ENCODE measurements around the gene TRPV4. TPM values are rescaled to one million over a fixed set of nuclear protein-coding genes. Genes with fewer than 3 reads are reported as not detected.

The TRPV4 gene
- total and polyA plus RNA-seq, 9 donors: 0.13 to 3.3 (median 0.99) TPM

- H3K27me3 ChIP-seq (ENCODE audit: control insufficient read depth, insufficient read depth, low read length): no peaks in the 10 kb centered on the region
- no peaks in the 10 kb centered on the region for H3K9me3 ChIP-seq (replicated peaks; ENCODE audit: control insufficient read depth, low read depth, low read length)
- no peak for DNase-seq
- WGBS (ENCODE audit: insufficient coverage): 87% methylated on average over 7 of the region's 10 CpGs
- H3K36me3 ChIP-seq (ENCODE audit: control insufficient read depth, insufficient read depth, low read length): no peaks in the 10 kb centered on the region
- H3K27ac ChIP-seq (ENCODE audit: low read length): no peak overlapping the region
- H3K4me3 ChIP-seq (ENCODE audit: low read length): no peak overlapping the region
- H3K4me1 ChIP-seq (ENCODE audit: control insufficient read depth, insufficient read depth, low read length): no peaks in the 10 kb centered on the region
Observed at GRCh38 chr12:109810954-109811623, 22.1 kb downstream of the TRPV4 start.

- Histone ChIP-seq H3K4me3 (ENCODE audit: low read length) (no peak overlapping the region), H3K36me3 (ENCODE audit: control insufficient read depth, insufficient read depth, low read length) (no peaks in the 10 kb centered on the region), H3K9me3 (replicated peaks; ENCODE audit: control insufficient read depth, low read depth, low read length) (no peaks in the 10 kb centered on the region), H3K27ac (ENCODE audit: low read length) (no peak overlapping the region), H3K27me3 (ENCODE audit: control insufficient read depth, insufficient read depth, low read length) (no peaks in the 10 kb centered on the region), H3K4me1 (ENCODE audit: control insufficient read depth, insufficient read depth, low read length) (no peaks in the 10 kb centered on the region)
- 96% methylated on average over 3 of the region's 4 CpGs for WGBS (ENCODE audit: insufficient coverage)
- no peak for DNase-seq
Observed at GRCh38 chr12:109808876-109809646, 24.1 kb downstream of the TRPV4 start.

GRCh38 chr12:109807954-109808643 is 25.1 kb downstream of the TRPV4 start:
- Histone ChIP-seq H3K27ac (ENCODE audit: low read length) (no peak overlapping the region), H3K9me3 (replicated peaks; ENCODE audit: control insufficient read depth, low read depth, low read length) (no peaks in the 10 kb centered on the region), H3K4me1 (ENCODE audit: control insufficient read depth, insufficient read depth, low read length) (no peaks in the 10 kb centered on the region), H3K4me3 (ENCODE audit: low read length) (no peak overlapping the region), H3K27me3 (ENCODE audit: control insufficient read depth, insufficient read depth, low read length) (no peaks in the 10 kb centered on the region), H3K36me3 (ENCODE audit: control insufficient read depth, insufficient read depth, low read length) (no peaks in the 10 kb centered on the region)
- no peak for DNase-seq
- WGBS (ENCODE audit: insufficient coverage): 89% methylated on average over 7 of the region's 12 CpGs

- Histone ChIP-seq H3K4me1 (ENCODE audit: control insufficient read depth, insufficient read depth, low read length) (no peaks in the 10 kb centered on the region), H3K9me3 (replicated peaks; ENCODE audit: control insufficient read depth, low read depth, low read length) (no peaks in the 10 kb centered on the region), H3K27ac (ENCODE audit: low read length) (no peak overlapping the region), H3K4me3 (ENCODE audit: low read length) (no peak overlapping the region), H3K36me3 (ENCODE audit: control insufficient read depth, insufficient read depth, low read length) (no peaks in the 10 kb centered on the region), H3K27me3 (ENCODE audit: control insufficient read depth, insufficient read depth, low read length) (no peaks in the 10 kb centered on the region)
- DNase-seq: peak; percentile 60
- 42% methylated on average over 10 of the region's 12 CpGs for WGBS (ENCODE audit: insufficient coverage)
Observed at GRCh38 chr12:109804820-109805761, 28.1 kb downstream of the TRPV4 start.

GRCh38 chr12:109803678-109804077 is 29.5 kb downstream of the TRPV4 start:
- H3K27ac ChIP-seq (ENCODE audit: low read length): no peak overlapping the region
- no peak overlapping the region for H3K4me3 ChIP-seq (ENCODE audit: low read length)
- no peak for DNase-seq
- H3K4me1 ChIP-seq (ENCODE audit: control insufficient read depth, insufficient read depth, low read length): no peaks in the 10 kb centered on the region
- WGBS (ENCODE audit: insufficient coverage): no CpG with 5 or more reads among the region's 3 CpGs
- H3K9me3 ChIP-seq (replicated peaks; ENCODE audit: control insufficient read depth, low read depth, low read length): no peaks in the 10 kb centered on the region
- H3K27me3 ChIP-seq (ENCODE audit: control insufficient read depth, insufficient read depth, low read length): no peaks in the 10 kb centered on the region
- H3K36me3 ChIP-seq (ENCODE audit: control insufficient read depth, insufficient read depth, low read length): no peaks in the 10 kb centered on the region

GRCh38 chr12:109802828-109803227 is 30.4 kb downstream of the TRPV4 start:
- Histone ChIP-seq H3K9me3 (replicated peaks; ENCODE audit: control insufficient read depth, low read depth, low read length) (no peaks in the 10 kb centered on the region), H3K4me3 (ENCODE audit: low read length) (no peak overlapping the region), H3K27me3 (ENCODE audit: control insufficient read depth, insufficient read depth, low read length) (no peaks in the 10 kb centered on the region), H3K4me1 (ENCODE audit: control insufficient read depth, insufficient read depth, low read length) (no peaks in the 10 kb centered on the region), H3K27ac (ENCODE audit: low read length) (no peak overlapping the region), H3K36me3 (ENCODE audit: control insufficient read depth, insufficient read depth, low read length) (no peaks in the 10 kb centered on the region)
- WGBS (ENCODE audit: insufficient coverage): 91% methylated on average over 15 of the region's 15 CpGs
- no peak for DNase-seq

GRCh38 chr12:109800536-109800935 is 32.7 kb downstream of the TRPV4 start:
- Histone ChIP-seq H3K4me3 (ENCODE audit: low read length) (no peak overlapping the region), H3K9me3 (replicated peaks; ENCODE audit: control insufficient read depth, low read depth, low read length) (no peaks in the 10 kb centered on the region), H3K27ac (ENCODE audit: low read length) (no peak overlapping the region), H3K27me3 (ENCODE audit: control insufficient read depth, insufficient read depth, low read length) (no peaks in the 10 kb centered on the region), H3K36me3 (ENCODE audit: control insufficient read depth, insufficient read depth, low read length) (no peaks in the 10 kb centered on the region), H3K4me1 (ENCODE audit: control insufficient read depth, insufficient read depth, low read length) (no peaks in the 10 kb centered on the region)
- WGBS (ENCODE audit: insufficient coverage): 88% methylated on average over 13 of the region's 13 CpGs
- no peak for DNase-seq

GRCh38 chr12:109798691-109799090 is 34.5 kb downstream of the TRPV4 start:
- H3K4me3 ChIP-seq (ENCODE audit: low read length): no peak overlapping the region
- no peaks in the 10 kb centered on the region for H3K27me3 ChIP-seq (ENCODE audit: control insufficient read depth, insufficient read depth, low read length)
- H3K9me3 ChIP-seq (replicated peaks; ENCODE audit: control insufficient read depth, low read depth, low read length): no peaks in the 10 kb centered on the region
- 88% methylated on average over 20 of the region's 20 CpGs for WGBS (ENCODE audit: insufficient coverage)
- DNase-seq: no peak
- no peak overlapping the region for H3K27ac ChIP-seq (ENCODE audit: low read length)
- no peaks in the 10 kb centered on the region for H3K36me3 ChIP-seq (ENCODE audit: control insufficient read depth, insufficient read depth, low read length)
- H3K4me1 ChIP-seq (ENCODE audit: control insufficient read depth, insufficient read depth, low read length): no peaks in the 10 kb centered on the region

- H3K27me3 ChIP-seq (ENCODE audit: control insufficient read depth, insufficient read depth, low read length): no peaks in the 10 kb centered on the region
- H3K36me3 ChIP-seq (ENCODE audit: control insufficient read depth, insufficient read depth, low read length): no peaks in the 10 kb centered on the region
- WGBS (ENCODE audit: insufficient coverage): 81% methylated on average over 19 of the region's 19 CpGs
- H3K9me3 ChIP-seq (replicated peaks; ENCODE audit: control insufficient read depth, low read depth, low read length): no peaks in the 10 kb centered on the region
- no peak for DNase-seq
- no peaks in the 10 kb centered on the region for H3K4me1 ChIP-seq (ENCODE audit: control insufficient read depth, insufficient read depth, low read length)
- H3K27ac ChIP-seq (ENCODE audit: low read length): no peak overlapping the region
- H3K4me3 ChIP-seq (ENCODE audit: low read length): no peak overlapping the region
Observed at GRCh38 chr12:109797905-109798669, 35.1 kb downstream of the TRPV4 start.
